GM19452 (cell line): ENCODE data around the gene ANO7.

Experiments
- ATAC-seq: cut with Tn5 transposase; IDR thresholded peaks from one replicate; pipeline ENCODE4 v1.9.1; 2021; ENCODE audit not compliant: unreplicated experiment

Gene ANO7

DNA sequence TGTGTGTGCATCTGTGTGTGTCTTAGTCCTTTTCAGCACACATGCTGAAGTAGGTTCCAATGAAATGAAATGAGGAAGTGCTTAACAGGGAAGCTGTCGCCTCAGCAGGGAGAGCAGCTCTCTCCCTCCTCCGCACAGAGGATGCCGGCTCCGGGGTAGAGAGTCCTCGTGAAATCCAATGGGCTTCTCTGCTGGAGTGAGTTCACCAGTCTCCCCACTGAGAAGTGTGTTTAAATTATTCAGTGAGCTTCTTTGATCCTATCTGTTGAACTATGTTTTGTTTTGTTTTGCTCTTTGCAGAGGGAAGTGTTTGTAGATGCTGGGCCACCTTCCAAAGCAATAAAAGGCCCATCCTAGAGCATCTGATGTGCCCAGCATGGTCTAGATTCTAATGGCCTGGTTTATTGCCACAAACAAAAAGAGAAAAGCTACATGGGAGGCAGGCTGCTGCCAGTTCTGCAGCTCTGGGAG lies 31.5 kb upstream of the ANO7 start:
- ATAC-seq: no peak

DNA sequence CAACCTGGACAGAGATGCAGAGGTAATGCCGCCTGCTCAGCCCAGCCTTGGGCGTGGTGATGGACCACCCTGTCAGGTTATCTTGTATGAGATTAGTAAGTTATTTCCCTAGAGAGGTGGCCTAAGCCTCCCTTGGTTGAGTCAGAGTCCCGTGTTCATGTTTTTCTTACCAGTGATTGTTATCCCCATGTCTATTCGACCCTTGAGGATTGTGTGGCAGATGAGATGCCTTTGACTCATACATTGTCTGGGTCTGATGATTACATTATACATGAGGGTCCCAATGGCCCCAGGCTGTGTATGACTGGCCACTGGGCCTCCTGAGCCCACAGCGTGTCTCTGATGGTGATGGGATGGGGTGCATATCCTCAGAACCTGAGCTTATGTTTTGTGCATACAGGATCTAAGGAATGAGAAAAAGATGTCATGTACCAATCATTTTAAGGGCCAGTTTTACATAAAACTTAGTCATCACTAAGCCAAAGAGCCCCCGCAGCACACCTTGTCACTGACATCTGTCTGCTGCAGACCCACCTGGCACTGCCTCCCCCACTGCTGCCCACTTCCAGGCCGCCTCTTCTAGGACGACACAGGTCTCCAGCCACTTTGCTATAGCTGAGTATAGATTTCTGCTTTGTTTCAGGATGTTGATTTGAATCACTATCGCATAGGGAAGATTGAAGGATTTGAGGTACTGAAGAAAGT lies 30.5 kb upstream of the ANO7 start:
- ATAC-seq: no peak

DNA sequence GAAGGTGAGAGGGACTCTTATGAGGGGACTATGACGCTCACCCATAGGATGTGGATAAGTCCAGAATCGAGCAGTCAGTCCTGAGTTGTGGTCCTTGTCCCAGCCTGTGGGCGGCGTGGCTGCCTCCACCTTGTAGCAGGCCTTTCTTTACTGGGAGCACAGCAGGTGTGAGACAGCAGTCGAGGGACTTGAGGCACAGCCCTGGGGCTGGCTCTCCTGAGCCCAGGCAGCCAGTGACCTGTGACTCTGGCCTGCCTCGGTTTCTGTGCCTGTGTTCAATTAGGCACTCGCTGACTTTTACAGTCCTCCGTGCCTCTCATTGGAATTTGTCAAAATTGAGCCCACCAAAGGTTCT lies 30.0 kb upstream of the ANO7 start:
- ATAC-seq: no peak

DNA sequence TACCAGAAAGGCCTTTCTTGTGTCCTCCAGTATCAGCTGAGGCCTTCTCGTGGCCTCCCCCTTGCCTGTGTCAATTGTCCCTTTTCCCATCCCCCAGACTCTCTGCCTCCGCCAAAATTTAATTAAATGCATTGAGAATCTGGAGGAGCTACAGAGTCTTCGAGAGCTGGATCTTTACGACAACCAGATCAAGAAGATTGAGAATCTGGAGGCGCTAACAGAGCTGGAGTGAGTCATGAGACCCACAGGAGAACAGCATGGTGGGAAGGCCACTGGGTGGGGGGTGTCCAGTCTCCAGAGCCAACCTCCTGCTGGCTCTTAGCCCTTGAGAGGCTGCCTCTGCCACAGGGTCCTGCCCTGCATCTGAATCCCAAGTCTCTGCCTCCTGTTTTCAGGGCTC lies 29.4 kb upstream of the ANO7 start:
- ATAC-seq: no peak

DNA sequence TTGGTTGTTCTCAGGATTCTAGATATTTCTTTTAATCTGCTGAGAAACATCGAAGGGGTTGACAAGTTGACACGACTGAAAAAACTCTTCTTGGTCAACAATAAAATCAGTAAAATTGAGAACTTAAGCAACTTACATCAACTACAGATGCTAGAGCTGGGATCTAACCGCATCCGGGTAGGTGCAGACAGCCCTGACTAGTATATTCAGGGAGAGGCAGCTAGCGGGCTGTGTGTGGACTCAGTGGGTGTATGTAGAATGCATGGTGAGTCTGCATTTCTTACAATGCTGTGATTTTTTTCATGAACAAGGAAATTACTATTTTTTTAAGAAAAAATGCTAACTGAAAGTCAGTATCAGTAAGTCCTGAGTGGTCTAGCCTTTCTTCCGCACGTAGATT lies 28.2 kb upstream of the ANO7 start:
- no peak for ATAC-seq

DNA sequence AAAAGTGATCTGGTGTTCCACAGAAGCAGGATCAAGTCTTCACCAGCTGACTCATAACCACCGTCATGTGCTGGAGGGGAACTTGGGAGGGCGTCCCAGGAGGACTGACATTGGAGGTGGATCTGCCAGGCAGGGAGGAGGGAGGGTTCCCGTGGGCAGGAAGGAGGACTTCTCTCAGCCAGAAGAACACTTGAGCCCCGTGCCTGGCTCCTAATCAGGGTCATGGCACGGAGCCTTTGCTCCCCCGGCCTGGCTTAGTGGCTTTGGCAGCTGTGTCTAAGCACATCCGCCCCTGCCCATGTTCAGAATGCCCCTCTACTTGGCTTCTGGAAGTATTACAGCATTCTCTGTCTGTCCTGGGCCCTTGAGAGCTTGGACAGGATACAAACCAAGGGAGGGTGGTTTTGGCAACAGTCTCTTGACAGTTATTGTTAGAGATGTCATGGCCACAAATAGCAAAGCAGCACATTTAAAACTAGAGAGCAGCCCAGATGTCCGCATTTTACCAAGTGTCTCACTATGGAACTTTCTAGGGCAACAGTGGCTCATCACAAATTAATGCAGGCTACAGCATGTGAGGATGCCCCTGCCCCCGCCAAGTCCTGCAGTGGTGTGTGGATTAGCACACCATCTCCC lies 26.7 kb upstream of the ANO7 start:
- ATAC-seq: no peak

DNA sequence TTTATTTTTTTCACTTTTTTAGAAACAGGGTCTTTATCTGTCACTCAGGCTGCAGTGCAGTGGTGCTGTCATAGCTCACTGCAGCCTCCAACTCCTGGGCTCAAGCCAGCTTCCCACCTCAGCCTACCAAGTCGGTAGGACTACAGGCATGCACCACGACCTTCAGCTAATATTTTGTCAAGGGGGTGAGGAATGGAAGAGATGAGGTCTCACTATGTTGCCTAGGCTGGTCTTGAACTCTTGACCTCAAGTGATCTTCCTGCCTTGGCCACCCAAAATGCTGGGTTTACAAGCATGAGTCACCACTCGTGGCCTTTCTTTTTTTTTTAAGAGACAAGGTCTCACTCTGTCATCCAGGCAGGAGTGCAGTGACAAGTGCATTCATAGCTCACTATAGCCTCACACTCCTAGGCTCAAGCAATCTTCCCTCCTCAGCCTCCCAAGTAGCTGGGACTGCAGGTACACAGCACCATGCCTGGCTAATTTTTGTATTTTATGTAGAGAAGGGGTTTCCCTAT lies 24.8 kb upstream of the ANO7 start:
- no peak for ATAC-seq

DNA sequence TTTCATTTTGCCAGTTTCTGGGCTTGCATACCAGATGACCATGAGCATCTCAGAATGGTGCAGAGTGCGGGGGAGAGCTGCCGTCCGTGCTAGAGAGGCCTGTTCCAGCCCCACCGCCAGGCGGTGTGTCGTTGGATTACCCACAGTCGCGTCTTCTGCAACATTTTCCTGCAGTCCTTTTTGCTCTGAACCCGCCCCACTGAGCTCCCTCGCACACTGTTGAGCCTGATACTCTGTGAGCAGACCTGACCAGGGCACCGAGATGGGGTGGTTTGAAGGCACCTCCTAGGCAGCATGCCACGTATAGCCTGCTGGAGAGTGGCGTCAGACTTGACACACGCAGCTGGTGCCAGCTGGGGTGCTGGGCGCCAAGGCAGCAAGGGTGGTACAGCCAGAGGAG lies 20.1 kb upstream of the ANO7 start:
- no peak for ATAC-seq

DNA sequence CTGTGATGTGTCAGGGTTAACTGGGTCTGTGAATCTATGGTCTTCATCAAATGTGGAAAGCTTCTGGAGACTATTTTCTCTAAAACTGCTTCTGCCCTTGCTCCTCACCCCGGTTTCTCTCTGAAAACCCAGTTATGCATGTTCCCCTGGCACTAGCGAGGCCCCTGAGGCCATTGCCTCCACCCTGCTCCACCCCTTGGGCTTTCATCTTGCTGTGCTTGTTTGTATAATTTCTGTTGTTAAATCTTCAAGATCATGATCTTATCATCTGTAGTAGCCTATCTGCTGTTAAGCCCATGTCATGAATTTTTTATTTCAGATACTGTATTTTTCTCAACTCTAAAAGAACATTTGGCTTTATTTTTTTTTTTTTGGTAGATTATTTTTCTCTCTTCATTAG lies 14.9 kb upstream of the ANO7 start:
- ATAC-seq: no peak

DNA sequence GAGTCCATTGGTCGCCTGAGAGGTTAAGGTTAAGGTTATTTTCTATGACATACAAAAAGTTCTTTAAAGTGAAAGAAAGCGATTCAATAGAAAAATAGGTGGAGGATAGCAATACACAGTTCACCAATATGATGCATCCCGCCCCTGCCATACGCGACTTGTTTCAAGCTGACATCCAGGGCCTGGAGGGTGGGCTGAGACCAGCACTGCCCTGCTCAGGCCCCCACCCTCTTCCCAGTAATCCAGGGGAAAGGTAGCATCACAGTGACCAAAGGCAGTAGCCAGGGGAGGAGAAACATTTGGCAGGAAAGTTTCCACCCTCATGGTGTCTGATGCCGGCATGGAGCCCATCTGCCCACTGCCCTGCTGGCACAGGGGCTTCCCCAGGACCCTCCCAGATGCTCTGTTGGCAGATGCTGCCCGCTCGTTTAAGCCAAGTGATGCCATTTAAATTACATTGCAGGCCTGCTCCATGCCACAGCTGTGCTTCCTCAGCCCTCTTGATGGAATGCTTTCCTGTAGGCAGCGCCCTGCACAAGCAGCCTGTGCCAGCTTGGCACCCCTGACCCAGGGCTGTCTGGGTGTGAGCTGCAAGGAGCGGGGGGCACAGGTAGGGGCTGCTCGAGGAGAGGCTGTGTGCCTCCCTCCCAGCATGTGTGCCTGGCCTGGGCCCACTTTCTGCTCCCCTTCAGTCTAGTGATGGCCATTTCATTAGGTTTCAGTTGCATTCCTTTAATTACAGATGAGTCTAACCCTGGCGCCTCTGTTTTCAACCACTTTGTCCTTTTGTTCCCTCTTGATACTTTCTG lies 10.7 kb upstream of the ANO7 start:
- ATAC-seq: no peak

DNA sequence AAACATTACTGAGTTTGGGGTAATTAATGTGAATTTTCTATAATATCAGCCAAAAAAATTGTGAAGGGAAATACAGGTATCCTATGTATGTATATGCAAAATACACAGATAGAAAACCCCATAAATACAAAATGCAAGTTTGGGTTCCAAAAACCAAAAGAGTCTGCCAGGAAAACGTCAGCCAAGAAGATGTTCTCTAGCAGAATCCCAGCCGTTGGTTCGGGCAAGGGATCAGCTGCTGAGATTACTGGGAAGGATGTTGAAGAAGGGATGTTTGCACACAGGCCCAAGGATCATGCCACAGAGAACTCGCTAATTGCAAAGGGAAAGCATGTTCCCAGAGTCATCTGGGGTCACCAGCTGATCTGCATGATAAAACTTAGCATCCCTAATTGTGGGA lies 9.5 kb upstream of the ANO7 start:
- ATAC-seq: no peak

DNA sequence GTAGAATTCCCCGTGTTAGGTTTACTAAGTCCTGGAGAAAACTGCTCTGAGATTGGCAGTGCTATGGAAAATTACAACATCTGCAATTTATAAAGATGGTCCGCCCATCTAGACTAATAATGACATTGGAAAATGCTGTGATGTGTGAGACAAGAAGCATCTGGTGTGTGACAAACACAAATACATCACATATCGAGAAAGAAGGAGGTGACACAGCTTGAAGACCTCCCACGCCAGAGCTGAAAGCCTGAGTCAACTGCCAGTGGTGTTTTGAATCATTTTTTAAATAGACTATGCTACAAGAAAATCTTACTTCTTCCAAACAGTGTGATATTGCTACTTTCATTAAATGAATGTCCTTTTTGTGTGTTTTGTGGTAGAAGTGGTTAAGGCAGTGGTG lies 8.6 kb upstream of the ANO7 start:
- no peak for ATAC-seq

DNA sequence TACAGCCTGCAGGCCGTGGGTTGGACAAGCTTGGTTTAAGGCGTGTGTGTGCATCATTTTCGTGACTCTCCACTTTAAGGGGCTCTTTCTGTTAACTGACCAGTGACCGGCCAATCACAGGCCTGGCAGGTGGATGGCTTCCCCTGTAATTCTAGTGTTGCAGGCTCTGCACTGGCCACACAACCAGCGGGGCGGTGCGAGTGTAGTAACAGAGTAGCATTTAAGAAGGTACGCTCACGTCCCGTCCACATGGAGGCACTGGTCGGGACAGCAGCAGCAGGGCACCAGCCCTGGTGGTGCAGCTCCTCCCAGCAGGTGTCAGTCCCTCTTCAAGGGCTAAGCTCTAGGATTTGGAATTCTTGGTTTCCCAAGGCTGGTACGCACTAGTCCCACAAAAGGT lies 8.0 kb upstream of the ANO7 start:
- ATAC-seq: no peak

DNA sequence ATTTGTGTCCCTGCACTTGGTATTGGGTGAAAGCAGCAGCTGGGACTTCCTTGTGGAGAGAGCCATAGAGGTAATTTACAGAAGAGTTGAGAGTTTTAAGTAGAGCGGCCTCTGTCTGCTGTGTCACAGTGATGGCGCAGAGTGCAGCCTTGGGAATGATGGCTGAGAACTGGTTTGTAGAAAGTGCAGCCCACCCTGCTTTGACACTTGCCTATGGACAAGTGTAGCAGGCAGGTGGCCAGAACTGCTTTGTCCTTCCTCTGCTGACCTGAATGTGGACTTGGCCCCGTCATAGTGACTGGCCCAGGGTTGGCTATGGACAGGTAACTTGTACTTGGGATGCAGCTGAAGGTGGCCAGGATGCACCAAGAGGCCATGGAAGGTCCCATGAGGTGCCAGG lies 6.4 kb upstream of the ANO7 start:
- no peak for ATAC-seq

DNA sequence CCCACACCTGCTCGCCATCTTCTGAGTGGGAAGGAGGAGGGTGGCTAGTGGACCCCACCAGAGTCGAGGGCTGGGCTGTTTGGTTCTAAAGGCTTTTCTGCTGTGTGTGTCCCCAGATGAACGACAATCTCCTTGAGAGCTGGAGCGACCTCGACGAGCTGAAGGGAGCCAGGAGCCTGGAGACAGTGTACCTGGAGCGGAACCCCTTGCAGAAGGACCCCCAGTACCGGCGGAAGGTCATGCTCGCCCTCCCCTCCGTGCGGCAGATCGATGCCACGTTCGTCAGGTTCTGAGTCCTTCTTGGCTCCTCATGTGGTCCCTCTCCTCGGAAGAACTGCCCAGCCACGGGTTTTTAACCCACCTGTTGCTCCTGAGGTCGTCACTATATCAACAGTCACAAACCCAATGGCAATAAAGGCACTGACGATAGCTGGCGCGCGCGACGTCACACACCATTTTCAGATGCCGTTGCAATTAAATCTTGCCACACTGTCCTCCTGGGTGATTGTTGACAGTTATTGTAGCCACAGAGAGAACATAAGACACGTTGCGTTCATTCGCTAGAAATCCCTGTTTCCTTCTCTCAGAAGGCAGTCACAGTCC lies 5.8 kb upstream of the ANO7 start:
- ATAC-seq: no peak

DNA sequence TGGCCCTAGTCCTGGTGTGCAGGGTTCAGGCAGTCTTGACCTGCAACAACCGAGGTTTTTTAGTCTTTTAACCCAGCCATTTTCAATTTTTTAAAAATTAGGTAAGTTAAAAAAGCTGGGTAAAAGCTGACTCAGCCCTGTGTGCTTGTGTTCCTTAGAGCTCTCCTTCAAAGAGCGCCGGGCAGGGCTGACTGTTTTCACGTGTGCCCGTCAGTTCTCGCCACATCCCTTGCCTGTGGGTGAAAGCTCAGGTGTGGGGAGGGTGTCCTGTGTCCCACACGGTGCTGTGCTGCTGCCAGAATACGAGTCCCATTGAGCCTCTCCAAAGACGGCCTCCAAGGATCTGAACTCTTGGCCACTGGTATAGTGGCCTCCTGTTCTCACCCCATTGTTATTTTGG lies 5.3 kb upstream of the ANO7 start:
- ATAC-seq: no peak

DNA sequence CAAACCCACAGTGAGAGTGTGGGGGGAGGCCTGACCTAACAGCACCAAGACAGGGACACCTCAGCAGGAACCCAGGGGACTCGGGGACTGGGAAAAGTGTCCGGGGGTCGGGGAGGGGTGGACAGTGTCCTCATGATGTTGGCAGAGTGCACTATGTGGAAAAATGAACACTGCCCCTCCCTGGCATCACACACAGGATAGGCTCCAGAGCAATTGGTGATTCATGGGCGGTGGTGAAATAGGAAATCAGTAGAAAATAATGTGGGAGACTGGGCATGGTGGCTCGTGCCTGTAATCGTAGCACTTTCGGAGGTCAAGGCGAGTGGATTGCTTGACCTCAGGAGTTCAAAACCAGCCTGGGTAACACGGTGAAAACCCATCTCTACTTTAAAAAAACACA lies 3.6 kb upstream of the ANO7 start:
- no peak for ATAC-seq

DNA sequence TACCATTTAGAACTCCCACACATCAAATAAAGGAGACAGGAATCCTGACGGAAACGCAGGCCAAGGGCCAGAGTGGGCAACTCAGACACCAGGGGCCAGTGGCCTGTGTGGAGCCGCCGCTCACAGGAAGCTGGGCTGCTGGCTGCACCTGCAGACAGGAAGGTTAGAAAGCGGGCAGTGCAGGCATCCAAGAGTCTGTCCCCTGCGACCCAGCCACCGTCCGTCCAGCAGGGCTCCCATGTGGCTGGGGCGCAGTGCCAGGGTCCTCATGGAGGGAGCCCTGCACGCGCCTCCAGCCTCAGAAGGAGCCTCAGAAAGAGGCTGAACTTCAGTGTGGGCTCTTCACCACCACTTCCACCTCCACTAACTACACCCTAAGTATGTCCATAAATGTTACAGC lies 2.5 kb upstream of the ANO7 start:
- no peak for ATAC-seq

DNA sequence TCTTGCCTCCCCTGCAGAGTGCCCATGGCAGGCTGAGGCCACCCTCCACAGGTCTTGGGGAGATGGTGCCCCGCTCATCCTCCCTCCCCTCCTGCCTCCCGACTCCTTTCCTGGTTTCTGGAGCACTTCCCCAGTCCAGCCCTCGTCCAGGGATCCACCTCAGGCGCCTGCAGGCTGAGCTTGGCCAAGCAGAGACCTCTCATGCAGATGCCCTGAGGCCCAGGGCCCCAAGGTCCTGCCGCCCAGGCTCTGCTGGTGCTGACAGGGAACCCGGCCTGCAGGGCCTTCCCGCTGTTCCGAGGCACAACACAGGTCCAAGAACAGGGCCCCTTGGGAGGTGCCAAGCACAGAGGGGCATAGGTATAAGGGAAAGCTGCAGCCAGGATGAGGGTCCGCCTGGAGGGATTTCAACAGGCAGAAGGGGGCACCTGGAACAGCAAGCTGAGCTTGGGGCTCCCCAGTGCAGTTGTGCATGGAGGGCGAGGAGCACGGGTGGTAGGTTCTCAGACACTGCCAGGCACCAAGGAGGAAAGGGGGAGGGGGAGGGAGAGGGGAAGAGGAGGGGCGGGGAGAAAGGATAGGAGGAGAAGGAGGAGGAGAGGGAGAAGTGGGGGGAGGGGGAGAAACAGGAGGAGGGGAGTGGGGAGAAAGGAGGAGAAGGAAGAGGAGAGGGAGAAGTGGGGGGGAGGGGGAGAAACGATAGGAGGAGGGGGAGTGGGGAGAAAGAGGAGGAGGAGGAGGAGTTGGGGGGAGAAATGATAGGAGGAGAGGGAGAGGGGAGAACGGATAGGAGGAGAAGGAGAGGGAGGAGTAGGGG lies 1.2 kb upstream of the ANO7 start:
- no peak for ATAC-seq

DNA sequence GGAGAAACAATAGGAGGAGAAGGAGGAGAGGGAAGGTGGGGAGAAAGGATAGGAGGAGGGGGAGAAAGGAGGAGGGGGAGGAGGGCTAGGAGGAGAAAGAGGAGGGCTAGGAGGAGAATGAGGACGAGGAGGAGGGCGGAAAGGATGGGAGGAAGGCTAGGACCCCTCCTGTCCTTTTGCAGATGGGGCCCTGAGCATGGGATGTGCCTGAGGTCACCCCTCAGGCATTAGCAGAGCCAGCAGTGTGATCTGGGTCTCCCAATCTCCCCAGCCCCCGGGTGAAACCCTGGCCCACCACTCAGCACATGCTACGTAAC lies 601 bp upstream of the ANO7 start:
- ATAC-seq: no peak
